ENCODE measurements around the gene ZNF33B.

GRCh38 chr10:42549851-42550250 lies 88.5 kb downstream of the ZNF33B start:
- TF ChIP-seq, protein P1, sequence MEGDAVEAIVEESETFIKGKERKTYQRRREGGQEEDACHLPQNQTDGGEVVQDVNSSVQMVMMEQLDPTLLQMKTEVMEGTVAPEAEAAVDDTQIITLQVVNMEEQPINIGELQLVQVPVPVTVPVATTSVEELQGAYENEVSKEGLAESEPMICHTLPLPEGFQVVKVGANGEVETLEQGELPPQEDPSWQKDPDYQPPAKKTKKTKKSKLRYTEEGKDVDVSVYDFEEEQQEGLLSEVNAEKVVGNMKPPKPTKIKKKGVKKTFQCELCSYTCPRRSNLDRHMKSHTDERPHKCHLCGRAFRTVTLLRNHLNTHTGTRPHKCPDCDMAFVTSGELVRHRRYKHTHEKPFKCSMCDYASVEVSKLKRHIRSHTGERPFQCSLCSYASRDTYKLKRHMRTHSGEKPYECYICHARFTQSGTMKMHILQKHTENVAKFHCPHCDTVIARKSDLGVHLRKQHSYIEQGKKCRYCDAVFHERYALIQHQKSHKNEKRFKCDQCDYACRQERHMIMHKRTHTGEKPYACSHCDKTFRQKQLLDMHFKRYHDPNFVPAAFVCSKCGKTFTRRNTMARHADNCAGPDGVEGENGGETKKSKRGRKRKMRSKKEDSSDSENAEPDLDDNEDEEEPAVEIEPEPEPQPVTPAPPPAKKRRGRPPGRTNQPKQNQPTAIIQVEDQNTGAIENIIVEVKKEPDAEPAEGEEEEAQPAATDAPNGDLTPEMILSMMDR (IDR thresholded peaks at IDR 0.05), result no peak
- no peak for TF ChIP-seq POLR2A (IDR thresholded peaks at IDR 0.05)

Measured in body of pancreas (tissue), 4 donors.